GM21786 (cell line): ENCODE results near the gene CPA1.

ENCODE experiments used
- ATAC-seq: cut with Tn5 transposase; IDR thresholded peaks from one replicate; pipeline ENCODE4 v1.9.1; 2021; ENCODE audit not compliant: unreplicated experiment

Gene CPA1

GRCh38 chr7:130393841-130394411 is 13.6 kb downstream of the CPA1 start:
- ATAC-seq: no peak

GRCh38 chr7:130394421-130395195 is 14.3 kb downstream of the CPA1 start:
- no peak for ATAC-seq

- no peak for ATAC-seq
Measured at GRCh38 chr7:130395421-130395820, 15.1 kb downstream of the CPA1 start.

DNA sequence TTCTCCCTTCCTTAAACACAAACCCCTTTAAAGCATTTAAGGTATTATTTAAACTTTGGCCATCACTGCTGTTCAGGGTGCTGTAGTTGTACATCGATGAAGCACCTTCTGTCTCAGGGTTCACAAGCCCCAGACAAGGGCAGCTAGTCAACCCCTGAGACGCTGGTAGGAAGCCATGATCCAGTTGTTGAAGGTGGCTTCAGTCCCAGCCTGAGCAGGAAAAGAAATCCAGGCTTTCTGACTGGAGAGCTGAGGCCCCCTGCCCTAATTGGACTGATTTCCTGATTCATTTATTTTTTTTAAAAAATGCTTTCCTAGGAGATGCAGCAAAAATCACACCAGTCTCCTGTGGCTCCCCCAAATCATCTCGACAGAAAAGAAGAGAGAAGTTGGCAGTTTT is 15.8 kb downstream of the CPA1 start:
- ATAC-seq: no peak

- ATAC-seq: no peak
Measured at GRCh38 chr7:130397051-130397757, 16.9 kb downstream of the CPA1 start.

DNA sequence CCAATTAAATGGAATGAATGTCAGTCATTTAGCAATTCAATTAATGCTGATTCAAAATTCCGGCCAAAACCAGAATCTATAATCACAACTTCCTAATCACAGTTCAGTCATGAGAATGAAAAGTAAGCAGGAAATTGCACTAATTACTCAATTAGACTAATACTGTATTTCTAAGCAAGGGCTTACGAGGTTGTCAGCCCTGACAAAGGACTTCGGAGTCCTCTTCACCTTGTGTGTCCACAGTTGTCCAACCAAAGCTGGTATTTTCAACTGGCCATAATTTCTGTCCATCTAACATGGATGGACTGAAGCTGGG is 17.4 kb downstream of the CPA1 start:
- ATAC-seq: no peak

- ATAC-seq: no peak
Measured at GRCh38 chr7:130398526-130399090, 18.3 kb downstream of the CPA1 start.

DNA sequence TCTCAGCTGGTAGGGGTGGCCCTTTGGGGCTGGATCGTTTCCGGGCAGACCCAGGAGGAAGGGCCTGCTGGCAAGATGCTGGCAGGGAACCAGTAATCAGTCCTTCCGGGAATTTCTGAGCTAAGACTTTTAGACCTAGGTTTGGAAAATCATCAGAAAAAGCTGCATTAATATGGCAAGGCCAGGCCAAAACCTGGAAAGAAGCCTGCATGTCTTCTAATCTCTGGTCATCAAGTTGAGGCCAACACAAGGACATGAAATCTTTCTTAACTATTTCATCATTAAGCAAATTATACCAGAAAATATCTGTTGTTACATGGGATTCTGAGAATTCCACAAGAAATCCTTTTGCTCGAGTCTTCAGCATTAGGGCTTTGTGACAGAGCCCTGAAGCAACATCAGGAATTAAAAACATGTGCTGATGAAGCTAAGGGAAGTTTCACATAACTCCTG is 19.9 kb downstream of the CPA1 start:
- ATAC-seq: no peak

DNA sequence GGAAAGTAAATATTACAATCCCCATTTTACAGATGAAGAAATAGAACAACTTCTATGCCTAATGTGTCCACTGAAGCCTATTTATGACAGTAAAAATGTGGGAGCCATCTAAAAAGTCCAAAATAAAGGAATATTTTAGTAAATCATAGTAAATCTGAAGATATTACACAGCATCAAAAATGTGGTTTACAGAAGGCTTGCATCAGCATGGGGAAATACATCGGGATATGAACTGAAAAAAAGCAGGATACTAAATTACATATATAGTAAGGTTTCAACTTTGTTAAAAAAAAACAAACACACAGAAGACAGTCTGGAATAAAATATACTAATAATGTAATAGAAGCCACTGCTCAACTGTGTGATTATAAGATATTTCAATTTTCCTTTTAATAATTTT is 20.8 kb downstream of the CPA1 start:
- no peak for ATAC-seq

- ATAC-seq: no peak
Measured at GRCh38 chr7:130401578-130401977, 21.3 kb downstream of the CPA1 start.

DNA sequence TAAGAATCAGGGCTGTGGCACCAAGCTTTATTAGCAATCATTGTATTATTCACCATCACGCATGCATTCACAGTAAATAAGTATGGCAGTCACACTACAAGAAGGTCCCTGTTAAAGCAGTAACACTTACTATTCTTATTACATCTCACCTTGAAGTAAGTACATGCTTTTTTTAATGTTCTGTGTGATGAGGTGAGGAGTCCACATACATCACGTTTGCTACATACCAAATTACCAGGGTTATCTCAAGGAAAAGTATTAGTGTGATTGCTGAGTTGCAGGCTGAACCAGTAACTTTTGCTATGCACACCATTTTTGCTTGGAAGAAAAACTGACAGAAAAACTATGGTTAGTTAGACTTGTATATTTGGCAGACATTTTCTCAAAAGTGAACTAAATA is 24.7 kb downstream of the CPA1 start:
- ATAC-seq: no peak

GRCh38 chr7:130409067-130409711 is 28.9 kb downstream of the CPA1 start:
- no peak for ATAC-seq

DNA sequence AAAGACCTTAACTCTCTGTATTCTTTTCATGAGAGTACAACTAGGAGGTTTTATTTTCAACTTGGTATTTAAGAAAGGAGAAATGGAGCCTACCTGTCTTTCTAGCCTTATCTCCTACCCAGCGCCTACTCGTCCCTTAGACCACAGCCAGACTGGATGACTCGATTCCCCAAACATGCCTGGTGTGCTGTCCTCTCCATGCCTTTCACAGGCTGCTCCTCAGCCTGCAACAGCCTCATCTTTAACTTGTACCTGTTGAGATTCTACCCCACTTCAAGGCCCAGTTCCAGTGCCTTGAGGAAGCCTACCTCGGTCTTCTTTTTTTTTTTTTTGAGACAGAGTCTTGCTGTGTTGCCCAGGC is 29.4 kb downstream of the CPA1 start:
- no peak for ATAC-seq

GRCh38 chr7:130410868-130411541 is 30.7 kb downstream of the CPA1 start:
- no peak for ATAC-seq

DNA sequence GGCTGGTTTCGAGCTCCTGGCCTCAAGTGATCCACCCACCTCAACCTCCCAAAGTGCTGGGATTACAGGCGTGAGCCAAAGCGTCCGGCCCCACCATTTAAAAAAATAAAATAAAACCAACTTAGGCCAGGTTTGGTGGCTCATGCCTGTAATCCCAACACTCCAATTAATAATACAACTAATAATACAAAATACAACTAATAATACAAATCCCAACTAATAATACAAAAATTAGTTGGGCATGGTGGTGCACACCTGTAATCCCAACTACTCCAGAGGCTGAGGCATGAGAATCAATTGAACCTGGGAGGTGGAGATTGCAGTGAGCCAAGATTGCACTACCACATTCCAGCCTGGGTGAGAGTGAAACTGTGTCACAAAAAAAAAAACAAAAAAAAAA is 32.9 kb downstream of the CPA1 start:
- no peak for ATAC-seq

DNA sequence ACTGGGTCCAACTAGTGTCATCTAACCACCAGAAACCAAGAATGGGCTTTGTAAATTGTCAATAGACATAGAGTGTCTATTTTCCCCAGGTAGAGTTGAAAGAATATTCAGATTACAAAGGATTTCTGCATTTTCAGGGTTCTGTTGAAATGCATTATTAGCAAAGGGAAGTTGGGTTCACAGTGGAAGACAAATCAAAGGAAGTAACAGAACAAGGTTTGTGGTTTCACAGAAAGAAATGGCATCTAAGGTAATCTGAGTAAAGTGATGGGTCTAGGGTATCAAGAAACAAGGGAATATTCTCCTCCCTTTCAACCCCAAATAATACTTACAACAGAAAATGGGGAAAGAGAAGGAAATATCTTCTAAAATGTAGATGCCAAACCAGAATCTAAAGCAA is 34.7 kb downstream of the CPA1 start:
- ATAC-seq: no peak

GRCh38 chr7:130417213-130417612 is 36.9 kb downstream of the CPA1 start:
- ATAC-seq: no peak

DNA sequence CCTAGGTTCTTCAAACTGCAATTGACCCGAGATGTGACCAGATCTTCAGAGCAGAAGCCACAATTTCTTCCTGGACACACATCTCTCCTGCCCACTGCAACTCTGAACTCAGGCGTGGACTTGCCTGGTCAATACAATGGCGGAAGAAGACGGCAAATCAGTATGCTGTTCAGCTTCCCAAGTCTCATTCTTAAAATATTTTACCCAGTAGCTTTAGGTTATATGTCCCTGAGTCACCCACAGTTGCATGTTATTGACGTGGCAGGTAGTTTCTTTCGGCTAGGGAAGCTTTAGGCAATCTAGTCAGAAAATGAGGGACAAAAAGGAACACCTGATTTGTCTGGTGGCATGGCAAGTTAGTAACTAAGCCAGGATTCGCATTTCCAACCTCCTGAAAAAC is 38.0 kb downstream of the CPA1 start:
- ATAC-seq: no peak

DNA sequence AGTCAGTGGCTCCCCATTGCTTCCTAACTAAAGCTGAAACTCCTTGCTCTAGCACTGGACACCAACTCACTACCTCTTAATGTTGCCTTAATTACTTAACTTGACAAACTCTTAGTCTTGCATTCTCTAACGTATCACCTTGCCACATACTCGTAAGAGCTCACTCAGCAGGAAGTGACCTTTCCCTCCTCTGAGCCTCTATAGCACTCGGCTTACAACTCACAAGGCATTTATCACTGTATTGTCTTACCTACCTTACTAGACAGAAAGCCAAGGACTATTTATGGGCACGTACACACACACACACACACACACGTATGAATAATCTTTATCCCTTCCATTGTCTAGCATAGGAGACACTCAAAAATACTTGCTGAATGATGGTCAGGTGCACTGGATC is 39.4 kb downstream of the CPA1 start:
- no peak for ATAC-seq

DNA sequence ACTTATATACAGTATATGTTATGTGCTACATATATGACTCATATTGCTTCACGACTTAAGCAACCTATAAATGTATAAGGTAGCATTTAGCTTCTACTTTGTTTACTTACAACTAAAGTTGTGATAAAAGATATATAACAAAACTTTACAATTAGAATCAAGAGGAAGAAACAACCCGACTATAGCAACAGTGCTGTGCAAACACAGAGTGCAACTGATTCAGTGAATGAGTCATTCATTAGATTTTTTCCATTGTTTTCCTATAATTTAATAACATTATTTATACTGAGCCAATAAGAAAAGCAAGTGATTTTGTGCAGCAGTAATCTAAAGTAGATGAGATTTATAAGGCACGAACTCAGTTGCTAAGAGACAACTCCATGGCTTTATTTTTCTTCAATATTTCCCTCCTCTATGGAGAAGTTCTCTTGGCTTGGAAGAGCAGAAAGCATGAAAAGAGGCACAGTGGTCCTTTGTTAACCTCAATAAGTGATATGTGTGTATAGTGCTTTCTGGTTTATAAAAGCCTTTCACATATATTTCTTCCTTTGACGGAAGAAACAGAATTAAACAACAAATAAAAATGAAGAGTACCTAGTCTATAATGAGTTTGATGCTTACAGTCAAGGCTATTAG is 40.8 kb downstream of the CPA1 start:
- no peak for ATAC-seq

DNA sequence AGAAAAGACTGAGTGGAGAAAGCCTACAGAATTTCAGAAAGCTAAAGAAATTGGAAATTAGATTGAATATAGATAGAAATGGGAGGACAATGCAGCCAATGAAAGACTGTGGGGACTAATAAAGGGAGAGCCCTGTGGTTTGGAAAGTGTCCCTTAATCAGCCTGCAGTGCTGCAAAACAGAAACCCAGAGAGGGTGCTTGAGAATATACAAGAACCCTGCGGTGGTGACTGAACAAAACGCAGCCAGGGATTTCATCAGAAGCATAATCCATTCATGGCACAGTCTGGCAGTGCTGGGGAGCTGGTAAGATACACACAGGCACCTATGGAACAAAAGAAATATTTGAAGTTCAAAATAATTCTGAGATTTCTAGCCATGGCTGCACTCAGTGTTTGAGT is 41.4 kb downstream of the CPA1 start:
- no peak for ATAC-seq
